ENCODE results near the gene LRP1B.

Gene LRP1B

DNA sequence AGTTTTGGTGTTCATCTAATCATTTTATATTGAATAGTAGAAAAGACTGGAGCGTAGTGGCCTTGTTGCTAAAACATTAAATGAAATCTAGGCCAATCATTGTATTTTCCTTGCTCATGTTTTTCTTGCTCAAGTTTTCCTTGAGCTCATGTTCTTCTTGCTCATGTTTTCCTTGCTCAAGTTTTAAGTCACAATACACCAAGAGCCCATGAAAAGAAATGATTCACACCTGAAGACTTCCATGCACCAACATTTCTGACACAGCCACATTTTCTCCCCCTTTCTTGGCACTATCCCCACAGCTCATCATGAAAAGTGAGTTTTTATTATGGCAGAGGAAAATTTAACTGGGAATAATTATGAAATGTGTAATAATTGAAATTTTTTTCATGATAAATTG lies 92.0 kb downstream of the LRP1B start:
- no peak for DNase-seq

DNA sequence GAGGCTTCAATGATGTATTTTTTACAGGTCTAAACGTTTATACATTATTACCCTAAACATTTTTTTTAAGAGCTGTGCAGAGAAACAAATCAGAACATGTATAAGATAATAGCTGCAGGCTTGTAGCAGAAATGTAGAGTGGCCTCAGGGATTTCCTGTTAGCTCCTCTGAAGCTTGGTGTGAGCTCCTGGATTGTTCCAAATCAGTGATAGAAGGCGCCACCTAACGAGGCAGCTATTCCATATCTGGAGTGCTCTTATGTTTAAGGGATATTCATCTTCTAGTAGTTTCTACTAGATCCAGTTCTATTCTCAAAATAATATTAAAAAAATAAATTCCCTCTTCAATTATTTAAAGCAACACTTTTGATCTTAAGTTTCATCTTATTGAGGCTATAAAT lies 93.1 kb downstream of the LRP1B start:
- DNase-seq, result no peak

DNA sequence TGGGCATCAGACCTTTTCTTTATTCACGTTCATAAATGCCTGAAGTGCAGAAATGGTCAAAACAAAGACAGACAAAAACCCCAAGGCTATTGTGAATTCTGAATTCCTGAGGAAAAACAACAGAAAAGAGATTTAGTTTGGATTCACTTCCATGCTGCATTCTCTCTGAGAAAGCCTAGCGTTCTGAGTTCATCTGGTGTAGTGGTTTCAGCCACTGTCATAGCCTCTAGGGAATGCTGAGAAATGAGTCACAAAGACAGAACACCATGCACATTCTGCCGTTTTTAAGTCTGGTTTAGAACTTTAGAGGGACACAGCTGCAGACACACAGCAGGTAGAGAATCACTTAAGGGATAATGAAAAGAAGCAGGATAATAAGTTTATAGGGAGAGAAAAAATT lies 93.8 kb downstream of the LRP1B start:
- no peak for DNase-seq

DNA sequence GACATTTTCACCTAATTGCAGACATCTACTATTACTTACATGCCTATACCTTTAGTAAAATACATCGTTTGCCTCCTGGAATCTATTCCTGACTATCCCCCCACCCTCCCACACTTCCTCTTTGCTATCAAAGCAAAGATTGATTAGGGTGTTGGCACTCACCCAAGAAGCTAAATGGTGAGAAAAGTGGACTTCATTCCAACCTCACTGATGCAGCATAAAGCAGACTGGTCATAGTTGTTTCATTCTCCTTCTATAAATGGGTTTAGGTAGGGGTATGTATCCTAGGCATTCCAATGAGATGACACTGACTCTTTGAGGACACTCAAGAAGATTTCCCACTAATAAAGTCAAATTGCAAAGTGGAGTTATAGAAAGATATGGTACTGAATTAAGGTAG lies 97.4 kb downstream of the LRP1B start:
- DNase-seq, result no peak

DNA sequence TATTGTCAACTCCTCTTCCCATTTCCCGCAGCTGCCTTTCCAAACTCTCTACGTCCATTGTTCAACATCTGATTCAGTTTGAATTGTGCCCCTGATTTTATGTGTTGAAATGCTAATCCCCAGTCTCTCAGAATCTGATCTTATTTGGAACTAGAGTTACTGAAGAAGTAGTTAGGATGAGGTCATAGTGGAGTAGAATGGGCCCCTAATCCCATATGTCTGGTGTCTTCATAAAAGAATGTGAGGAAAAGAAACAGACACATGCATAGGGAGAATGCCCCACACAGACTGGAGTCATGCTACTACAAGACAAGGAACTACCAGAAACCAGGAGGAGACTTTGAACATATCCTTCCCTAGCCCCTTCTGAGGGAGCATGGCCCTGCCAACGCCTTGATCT lies 99.2 kb downstream of the LRP1B start:
- DNase-seq, result no peak

DNA sequence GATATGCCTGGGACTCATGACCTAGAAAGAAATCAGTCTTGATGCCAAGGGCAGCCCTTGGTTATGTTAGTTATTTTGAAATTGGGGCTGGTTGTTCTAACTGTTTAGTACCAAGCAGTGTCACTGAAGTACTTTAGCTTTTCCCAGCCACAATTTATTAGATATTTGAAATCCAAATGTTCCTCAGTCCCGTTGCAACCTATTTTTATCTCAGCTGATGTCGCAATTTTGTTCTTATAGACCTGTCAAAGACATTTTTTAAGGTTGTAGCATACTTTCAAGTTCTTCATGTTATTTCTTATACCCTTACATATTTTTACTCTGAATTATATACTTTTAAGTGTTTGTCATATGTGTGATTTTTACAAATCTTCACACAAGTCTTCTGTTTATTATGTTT lies 100.1 kb downstream of the LRP1B start:
- no peak for DNase-seq

DNA sequence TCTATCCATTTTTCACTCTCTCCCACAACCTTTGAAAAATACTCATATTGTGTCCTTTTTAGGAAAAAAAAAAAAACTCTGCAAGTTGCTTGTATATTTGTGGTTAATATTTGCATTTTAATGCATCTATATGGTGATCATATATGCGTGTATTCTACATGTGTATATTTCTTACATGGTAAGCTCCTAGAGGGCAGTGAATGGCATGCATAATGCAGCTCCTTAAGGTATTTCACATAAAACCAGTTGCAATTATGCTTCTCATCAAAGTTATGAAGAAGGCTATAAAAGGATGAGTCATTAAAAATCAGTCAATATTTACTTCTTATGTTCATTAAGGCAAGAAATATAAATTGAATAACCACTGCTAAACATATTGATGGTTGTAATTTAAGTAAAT lies 100.8 kb downstream of the LRP1B start:
- no peak for DNase-seq

DNA sequence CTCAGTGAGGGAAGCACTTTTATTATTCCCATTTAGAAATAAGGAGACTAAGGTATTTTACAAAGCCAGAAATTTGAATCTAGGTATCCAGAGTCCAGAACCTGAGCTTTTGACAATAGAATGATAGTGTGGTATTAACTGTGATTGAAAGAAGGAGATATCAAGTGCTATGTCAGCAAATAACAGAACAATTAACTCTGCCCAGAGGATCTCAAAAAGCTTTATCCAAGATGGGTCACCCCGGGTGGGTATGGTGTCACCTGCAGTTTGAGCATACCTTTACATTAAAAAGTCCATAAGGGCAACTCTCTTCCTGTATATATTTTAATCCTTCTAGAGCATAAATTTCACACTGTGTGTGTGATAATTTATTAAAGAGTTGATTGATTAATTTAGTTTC lies 105.4 kb downstream of the LRP1B start:
- DNase-seq, result no peak

DNA sequence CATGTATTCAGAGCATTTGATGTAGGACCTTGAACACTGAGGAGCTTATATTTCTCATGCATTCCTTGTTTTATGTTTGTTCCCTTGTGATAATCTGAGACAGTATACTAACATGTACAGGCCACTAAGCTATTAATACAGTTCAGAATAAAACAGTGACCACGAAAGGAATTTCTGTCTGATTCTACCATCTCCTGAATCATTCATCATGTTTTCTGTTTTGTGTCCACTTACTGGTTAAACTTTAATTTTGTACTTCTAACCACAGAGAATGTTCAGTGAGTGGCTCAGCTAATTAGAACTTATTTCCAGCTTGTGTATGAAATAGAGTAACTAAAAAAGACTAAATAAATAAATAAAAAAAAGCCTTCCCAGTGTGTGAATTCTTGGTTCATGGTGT lies 110.4 kb downstream of the LRP1B start:
- no peak for DNase-seq

DNA sequence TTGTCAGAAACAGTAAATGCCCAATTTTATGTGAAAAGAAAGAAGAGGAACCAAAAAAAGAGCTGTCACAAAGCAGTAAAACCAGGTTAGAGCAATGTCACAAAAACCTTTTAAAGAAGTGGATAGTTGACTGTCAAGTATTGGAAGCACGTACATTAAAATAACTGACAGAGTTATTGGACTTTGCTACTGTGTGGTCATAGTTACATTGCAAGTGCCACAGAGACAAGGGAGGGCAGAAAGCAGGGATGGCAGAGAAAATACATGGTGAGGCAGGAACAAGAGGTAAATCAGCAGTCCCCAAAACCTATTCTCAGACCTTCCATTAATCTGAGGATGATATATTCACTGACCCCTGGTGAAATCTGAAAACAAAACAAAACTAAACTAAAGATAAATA lies 116.3 kb downstream of the LRP1B start:
- DNase-seq, result no peak

DNA sequence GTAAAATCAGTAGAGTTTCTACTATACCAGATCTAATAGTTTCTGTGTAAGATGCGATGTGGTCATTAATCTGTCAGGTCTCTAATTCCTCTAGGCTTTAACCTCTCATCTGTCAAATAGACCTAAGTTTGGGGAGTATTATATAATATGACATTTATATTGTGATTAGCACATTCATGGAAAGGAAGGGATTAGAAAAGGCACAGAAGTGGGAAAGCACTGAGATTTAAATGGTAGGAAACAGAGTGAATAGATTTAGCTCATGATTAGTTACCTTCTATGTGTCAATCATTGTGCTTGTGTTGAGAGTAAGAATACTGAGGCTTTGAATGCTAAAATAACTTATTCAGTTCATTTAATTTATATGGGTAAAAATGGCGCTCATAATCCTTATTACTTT lies 118.0 kb downstream of the LRP1B start:
- DNase-seq, result no peak

DNA sequence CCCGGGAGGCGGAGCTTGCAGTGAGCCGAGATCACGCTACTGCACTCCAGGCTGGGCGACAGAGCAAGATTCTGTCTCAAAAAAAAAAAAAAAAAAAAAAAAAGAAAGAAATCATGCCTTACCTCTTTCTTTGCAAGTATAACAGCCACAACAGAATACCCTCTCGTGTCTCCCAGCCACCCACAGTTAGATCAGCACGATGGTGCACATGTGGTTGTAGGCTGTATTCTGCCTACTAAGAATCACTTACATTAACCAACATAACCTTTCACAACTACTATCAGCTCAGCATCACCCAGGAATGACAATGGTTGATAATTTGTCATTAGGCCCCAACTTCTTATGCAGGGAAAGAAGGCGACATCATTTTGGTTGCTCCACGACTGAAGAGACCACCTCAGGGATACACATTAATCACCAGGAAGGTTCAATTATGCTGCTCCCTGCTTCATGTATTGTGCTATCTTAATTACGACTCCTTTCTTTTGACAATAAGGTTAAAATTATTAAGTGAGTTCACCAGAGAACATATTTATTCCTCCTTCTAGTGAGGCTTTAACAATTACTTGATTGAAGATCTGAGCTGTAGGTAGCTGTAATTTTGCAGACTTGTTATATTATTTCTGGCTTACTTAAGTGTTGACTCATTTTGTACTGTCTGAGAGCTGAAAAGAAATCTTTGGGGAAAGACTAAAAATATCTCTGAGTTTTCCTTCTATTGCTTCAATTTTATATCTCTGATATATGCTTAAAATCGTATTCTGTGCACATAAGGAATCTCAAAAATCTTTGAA lies 120.1 kb downstream of the LRP1B start:
- DNase-seq, result no peak

DNA sequence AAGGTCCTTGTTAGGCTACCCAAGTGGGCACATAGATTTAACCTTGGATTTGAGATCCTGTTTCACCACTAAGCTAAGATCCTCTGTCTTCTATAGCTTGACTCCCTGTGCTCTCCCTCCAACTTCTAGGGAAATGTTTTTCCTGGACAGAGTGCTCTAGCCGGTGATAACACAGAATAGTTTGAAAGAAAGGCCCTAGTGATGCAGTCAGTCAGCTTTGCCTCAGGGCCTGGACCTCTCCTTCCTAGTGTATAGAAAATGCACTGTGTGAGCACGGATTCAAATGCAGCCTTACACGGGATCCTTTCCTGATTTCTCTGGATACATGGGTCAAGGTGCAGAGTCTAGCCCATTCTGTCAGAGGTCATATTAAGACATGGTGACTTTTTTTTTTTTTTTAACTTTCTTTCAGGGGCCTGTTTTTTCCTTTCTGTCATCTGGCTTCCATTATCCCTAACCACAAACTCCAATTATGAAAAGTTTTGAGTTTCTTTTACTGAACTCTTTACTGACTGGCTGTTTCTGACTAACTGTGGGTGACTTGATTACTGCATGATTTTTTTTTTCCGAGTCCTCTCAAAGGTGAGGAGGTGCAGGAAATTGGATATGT lies 122.6 kb downstream of the LRP1B start:
- no peak for DNase-seq

DNA sequence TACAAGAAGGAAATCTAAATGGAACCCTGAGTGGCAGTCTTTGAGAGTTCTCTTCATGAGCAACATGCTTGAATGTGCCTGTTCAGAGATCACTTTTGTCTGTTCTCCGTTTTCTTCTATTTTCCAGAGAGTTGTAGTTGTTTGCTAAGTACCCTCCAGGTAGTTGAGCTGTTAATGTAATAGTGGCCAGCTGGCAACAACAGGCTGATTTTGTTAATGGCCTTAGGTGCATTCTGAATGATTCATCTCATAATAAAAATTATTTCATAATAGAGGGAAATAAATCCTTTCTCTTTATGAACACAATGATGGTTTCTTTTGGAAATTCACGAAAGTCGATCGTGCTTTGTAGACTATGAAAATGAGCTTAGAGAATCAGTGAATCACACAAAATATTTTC lies 136.8 kb downstream of the LRP1B start:
- no peak for DNase-seq

DNA sequence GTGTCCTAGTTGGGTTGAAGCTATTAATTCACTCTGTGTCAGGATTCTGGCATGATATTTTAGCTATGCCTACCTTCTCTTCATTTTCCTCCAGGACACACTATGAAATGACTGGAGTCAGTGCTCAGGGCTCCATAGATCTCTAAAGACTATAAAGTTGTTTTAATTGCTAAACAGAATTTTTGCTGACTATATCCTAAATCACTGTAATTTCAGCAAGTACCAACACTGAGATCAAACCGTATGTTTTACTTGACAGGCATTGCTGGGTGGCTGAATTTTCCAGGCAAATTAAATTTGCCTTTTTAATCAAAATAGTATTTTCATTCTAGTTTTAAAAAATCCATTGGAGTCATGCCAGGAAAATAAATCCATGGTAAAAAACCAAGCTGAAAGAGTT lies 138.1 kb downstream of the LRP1B start:
- no peak for DNase-seq

DNA sequence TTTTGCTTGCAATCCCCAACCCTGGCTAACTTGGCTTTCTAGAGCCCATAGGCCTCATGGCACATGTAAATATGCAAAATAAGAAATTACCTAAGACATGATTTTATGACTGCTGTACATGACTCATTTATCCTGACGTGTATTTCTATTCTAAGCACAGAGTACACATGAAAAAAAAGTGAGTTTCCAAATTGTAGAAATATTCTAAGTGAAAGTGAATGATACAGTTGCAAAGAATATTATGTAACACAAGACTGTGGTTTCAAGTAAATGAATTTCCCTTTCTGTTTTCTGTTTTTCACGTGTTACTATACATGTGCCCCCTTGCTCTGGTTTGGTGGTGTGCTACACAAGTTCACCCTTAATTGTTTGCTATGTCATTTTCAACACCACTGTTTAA lies 162.4 kb downstream of the LRP1B start:
- DNase-seq, result no peak

DNA sequence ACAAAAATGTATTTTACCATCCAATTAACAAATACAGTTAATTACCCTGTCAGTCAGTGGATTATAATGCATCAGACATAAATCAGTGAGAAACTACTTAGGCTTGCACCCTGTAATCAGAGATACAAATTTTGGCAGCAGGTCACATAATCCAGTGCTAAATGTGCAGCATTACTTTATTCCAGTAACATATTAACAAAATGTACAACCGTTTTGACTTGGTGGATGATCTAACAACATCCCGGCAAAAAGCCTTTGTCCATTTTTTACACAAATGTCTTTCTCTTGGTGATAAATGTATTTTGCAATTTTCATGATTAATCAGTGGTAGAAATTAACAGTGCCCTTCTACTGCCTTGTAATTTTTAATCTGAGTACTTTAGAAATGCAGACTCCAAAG lies 162.8 kb downstream of the LRP1B start:
- no peak for DNase-seq

DNA sequence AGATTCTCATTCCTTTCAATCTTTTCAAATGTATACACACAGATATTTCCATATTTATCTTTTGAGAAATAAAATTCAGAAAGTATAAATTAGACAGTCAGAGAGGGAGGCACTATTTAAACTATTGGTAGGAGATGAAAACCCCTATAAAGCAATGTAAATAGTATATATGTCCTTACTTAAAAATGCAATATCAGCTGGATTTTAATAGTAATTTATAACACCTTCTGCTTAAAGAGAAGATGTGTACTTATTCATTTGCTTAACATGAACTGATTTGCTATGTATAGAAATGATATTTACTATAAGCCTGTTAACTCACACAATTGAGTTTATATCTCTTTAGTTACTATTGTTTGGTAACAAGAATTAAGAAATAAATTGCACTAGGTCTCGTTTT lies 163.3 kb downstream of the LRP1B start:
- no peak for DNase-seq

DNA sequence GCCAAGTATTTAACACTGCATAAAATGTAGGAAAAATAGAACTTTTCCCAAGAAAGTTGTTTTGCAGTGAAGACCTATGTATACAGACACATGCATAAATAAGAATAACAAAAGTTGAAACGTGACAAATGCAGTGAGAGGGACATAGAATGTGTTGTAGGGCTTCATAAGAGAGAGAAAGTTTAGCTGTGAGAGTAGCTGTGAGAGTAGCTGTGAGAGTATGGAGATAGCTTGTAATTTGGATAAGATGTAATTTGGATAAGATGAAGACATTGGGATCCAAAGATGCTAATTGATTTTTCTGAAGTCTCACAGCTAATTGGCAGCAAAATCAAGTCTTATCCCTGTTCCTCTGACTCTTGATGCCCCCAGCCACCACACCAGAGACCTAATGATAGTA lies 170.9 kb downstream of the LRP1B start:
- no peak for DNase-seq

DNA sequence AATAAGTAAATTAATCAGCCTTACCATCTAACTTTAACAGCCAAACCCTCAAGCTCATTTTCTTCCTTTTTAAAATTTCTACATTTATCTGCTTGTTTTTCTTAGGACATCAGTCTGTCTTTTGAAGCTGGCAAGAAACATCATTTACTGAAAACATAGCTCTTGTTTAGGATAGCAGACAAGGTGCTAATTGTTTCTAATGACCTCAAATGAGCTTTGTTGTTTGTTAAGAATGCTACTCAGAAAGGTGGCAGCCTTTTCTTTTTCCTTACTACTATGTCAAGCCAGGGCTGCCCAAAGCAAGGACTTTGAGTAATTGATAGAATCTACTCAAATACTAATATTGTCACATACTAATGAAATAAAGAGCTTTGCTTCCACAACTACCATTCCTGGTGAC lies 171.8 kb downstream of the LRP1B start:
- no peak for DNase-seq

DNA sequence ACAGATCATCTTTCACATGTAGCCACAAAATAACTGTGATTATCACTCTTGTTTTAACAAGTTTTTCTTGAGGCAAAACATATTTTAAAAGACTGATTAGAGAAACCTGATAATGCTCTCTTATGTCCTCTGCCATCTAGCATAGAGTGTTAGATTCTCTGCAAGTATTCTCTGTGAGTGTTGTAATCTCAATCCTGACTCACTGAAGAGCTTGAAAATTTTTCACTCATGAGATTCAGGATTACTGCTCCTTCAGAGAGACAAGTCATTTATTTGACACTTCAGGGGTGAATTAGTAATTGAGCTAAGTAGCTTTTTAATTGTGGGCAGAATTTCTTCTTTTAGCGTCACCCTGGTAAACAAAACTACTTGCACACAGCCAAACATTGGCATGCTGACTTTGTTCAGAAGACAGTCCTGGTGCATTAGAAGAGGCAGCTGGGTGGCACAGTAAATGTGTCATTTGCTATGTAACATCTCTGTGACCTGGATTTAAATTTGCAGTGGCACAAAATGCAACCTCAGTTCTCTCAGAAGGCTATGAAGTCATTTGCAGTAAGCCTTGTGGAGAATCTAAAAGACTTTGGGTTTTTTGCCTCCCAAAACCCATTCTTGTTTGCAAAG lies 172.9 kb downstream of the LRP1B start:
- no peak for DNase-seq

DNA sequence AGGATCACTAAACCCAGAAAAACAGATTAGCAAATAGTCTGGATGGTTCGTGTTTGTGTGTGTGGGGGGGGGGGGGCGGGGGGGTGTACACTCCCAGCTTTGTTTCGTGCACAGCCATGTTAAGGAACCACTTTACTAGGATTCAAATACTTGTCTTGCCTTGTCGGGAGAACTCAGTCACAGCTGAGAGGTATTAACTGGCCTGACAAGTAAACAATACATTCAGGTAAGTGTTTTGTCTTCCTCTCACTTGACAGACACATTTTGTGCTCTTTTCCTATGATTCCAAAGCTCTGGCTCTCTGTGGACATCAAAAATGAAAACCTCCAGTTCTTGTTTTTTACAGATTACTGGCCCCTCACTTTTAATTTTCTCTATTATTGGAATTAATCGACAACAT lies 173.5 kb downstream of the LRP1B start:
- DNase-seq, result no peak

DNA sequence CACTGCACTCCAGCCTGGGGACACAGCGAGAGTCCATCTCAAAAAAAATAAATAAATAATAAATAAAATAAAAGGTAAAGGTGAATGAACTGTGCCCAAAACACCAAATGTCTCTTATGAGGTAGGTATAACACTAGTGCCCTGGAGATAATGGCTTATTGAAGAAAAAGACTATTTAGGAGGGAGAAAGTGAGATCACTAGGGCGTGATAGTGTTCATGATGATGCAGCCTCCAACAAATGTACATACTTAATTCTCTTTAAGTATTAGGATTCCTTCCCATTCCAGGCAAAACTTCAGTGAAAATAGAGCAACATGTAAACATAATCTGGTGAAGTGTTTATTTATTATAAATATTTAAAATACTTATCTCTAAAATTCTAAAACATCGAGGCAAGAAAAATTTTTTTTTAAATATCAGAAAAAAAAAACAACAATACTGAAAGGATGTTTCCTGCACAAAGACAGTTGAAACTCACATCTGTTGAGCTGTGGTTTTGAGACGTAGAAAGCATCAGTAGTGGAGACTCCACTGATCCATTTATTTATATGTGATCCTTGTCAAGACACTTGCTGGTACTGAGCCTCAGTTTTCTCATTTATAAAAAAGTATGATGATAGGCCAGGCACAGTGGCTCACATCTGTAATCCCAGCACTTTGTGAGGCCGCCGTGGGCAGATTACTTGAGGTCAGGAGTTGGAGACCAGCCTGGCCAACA lies 183.3 kb downstream of the LRP1B start:
- no peak for DNase-seq

DNA sequence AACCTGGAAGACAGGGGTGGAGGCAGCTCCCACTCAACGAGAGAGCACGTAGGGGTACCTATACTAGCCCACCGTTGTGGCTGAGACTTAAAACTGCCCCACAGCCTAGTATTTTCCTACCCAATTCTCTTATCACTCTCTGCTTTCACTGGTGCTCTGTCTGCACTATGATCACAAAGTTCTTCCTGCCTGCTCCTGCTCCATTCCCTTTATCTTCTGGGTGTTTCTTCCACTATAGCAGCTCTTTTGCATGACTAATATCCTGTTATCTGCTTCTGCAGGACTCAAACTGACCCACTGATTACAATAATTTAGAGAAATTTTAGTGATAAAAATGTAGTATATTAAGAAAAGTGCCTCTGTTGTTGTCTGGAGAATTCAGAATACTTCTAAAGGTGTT lies 184.8 kb downstream of the LRP1B start:
- DNase-seq, result no peak

Measured in stimulated activated CD4-positive, alpha-beta T cell treated with anti-CD3 and anti-CD28 coated beads, Interleukin-4, amount 100 ng/mL, for 1 hour (primary cell).